ENCODE results near the gene FAM222A.

DNA sequence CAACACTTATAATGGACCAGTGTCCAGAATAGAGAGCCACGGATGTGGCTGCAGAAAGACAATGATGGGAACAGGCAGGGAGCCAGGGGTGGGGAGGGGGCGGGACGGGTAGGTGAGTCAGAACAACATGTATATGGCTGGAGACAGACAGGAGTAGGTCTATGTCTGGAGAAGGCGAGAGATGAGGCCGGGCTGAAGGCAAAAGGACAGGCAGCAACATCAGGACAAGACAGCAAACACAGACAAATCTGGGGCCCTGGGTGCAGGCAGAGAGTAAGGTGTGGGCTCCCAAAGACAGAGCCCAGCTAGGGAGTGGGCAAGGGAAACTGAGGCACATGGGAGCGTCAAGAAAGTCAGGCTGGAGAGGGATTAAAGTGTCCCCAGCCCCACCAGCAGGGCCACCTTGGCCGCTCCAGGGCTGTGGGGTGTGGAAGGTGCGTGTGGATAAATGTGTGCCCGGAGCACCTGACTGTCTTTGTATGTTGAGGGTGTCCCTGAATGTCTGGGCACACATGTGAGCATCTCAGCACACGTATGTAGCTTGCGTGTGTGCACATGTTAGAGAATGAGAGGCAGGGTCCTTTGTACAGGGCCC is 44.1 kb downstream of the FAM222A start:
- TF ChIP-seq, protein P1, sequence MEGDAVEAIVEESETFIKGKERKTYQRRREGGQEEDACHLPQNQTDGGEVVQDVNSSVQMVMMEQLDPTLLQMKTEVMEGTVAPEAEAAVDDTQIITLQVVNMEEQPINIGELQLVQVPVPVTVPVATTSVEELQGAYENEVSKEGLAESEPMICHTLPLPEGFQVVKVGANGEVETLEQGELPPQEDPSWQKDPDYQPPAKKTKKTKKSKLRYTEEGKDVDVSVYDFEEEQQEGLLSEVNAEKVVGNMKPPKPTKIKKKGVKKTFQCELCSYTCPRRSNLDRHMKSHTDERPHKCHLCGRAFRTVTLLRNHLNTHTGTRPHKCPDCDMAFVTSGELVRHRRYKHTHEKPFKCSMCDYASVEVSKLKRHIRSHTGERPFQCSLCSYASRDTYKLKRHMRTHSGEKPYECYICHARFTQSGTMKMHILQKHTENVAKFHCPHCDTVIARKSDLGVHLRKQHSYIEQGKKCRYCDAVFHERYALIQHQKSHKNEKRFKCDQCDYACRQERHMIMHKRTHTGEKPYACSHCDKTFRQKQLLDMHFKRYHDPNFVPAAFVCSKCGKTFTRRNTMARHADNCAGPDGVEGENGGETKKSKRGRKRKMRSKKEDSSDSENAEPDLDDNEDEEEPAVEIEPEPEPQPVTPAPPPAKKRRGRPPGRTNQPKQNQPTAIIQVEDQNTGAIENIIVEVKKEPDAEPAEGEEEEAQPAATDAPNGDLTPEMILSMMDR (IDR thresholded peaks at IDR 0.05; ENCODE audit: low read depth, low read length) = no peak
- no peak for TF ChIP-seq EZH2phosphoT487 (IDR thresholded peaks at IDR 0.05; ENCODE audit: low read depth)

Measured in OCI-LY3 (cell line).